ENCODE measurements around the gene GLS. TPM values are rescaled to one million over a fixed set of nuclear protein-coding genes. Genes with fewer than 3 reads are reported as not detected.
"Not testable (repeated sequence)": the region's sequence is repeated elsewhere in the genome, so short reads cannot be mapped to it uniquely, and the experiment has no call there.

The GLS gene
- polyA plus RNA-seq (ENCODE audit: insufficient read length), result 370 TPM
- long read RNA-seq, donor 1, full-length matches to known transcripts, result 53 of 93 reads
- long read RNA-seq, donor 1, partial matches to known transcripts, result 26 of 93 reads
- long read RNA-seq, donor 1, other reads (novel, unspliced or antisense), result 14 of 93 reads
- long read RNA-seq, donor 2, full-length matches to known transcripts, result 37 of 71 reads
- long read RNA-seq, donor 2, partial matches to known transcripts, result 14 of 71 reads
- long read RNA-seq, donor 2, other reads (novel, unspliced or antisense), result 20 of 71 reads
- long read RNA-seq, donor 3, full-length matches to known transcripts, result 37 of 57 reads
- long read RNA-seq, donor 3, partial matches to known transcripts, result 20 of 57 reads
- long read RNA-seq, donor 3, other reads (novel, unspliced or antisense), result 0 of 57 reads
- long read RNA-seq, donor 4, result 0 reads
- long read RNA-seq, donor 5, full-length matches to known transcripts, result 55 of 134 reads
- long read RNA-seq, donor 5, partial matches to known transcripts, result 56 of 134 reads
- long read RNA-seq, donor 5, other reads (novel, unspliced or antisense), result 23 of 134 reads
- long read RNA-seq, donor 6, full-length matches to known transcripts, result 30 of 43 reads
- long read RNA-seq, donor 6, partial matches to known transcripts, result 13 of 43 reads
- long read RNA-seq, donor 6, other reads (novel, unspliced or antisense), result 0 of 43 reads
- long read RNA-seq, donor 7, full-length matches to known transcripts, result 39 of 124 reads
- long read RNA-seq, donor 7, partial matches to known transcripts, result 63 of 124 reads
- long read RNA-seq, donor 7, other reads (novel, unspliced or antisense), result 22 of 124 reads
- long read RNA-seq, donor 8, full-length matches to known transcripts, result 18 of 18 reads
- long read RNA-seq, donor 8, partial matches to known transcripts, result 0 of 18 reads
- long read RNA-seq, donor 8, other reads (novel, unspliced or antisense), result 0 of 18 reads

GRCh38 chr2:190880378-190881083, at the start of gene GLS:
Gene GLS, plus strand, starts transcription at chr2:190880821. Its CDS starts 264 bp downstream, at chr2:190881085.
- DNase-seq, result peak; percentile 97

GRCh38 chr2:190831941-190832340, 48.7 kb upstream of the GLS start:
- no peak for DNase-seq

DNA sequence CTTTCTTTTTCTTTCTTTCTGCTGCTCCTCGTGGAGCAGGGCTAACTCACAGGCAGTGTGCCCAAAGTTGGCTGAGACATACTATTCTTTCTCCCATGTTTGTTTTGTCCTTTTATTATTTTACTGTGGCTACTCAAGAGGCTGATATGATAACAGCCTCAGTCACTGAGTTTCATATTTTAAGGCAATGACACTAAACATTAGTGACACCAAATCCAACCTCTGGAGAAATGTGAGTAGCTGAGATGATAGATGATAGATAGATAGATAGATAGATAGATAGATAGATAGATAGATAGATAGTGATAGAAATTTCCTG, 45.8 kb upstream of the GLS start:
- no peak for DNase-seq

DNA sequence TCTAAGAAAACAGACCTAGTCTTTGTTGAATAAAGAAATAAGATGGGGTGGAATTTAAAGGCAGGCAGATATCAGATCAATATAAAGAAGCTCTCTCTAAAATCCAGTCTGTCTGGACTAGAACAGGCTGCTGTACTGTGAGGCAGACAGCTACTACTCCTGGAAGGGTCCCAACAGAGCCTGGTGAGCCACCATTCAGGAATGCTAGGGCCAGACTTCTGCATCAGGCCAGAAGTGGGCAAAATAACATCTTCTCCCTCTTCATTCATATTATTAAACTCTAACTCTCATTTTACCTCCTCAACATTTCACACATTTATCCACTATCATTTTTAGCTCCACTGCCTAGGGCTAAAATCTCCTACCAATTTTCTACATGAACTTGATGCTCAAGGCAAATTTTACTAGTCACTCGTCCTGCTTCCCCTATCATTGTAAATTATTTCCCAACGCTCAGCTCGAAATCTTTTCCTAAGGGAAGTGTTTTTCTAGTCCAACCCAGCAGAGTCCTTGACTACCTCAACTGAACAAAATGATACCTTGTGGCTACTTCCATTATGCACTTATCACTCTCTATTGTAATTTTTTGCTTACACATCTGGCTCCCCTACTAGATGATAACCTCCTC, 45.2 kb upstream of the GLS start:
- no peak for DNase-seq

- DNase-seq, result no peak
Measured at GRCh38 chr2:190836767-190837166, 43.9 kb upstream of the GLS start.

DNA sequence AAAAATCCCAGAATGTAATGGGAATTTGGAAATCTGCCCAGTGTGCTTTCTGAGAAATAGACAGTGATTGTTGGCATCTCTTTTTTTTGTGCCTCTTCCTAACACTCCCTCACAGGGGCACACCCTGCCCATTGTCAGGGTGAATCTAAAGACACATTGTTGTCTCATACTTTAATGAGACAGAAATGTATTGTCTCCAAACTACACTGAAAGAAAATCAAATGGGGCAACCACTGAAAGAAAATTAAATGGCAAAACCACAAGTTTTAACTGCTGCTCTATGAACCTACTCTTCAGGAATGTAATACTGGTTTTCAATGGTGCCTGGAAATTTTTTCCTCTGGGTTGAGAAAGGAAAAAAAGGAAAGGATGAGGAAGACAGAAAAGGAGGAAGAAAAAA, 43.2 kb upstream of the GLS start:
- DNase-seq, result no peak

DNA sequence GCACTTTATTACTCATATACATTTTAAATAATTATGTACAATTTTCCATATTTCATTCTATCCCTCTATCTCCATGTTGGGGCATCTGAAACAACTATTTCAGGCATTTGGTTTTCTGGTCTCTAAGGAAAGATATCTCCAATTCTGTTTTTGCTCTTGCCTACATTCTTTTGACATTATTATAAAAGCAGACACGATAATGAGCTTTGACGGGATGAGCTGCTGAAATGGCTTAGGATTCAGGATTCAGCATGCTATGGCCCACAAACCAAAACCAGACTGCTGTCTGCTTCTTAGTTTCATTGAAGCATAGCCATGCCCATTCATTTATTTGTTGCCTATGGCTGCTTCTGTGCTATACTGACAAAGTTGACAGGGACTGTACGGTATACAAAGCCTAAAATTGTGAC, 42.7 kb upstream of the GLS start:
- DNase-seq, result no peak

DNA sequence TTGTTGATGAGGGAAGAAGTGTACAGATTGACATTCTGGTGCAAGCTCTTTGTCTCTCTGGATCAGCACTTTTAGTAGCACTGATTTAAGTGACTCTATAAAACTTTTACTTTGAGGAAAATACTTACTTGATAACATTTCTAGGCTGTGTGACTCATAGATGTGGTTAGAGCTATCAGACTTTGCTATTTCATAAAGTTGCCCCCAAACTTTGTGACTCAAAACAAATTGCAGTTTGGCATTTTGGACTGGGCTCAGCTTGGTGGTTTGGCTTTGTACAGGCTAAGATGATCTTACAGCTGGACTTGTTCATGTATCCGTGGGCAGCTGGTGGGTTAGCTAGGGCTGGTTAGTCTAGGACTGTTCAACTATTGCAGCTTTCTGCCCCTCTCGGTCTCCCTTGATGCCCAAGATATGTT, 42.1 kb upstream of the GLS start:
- DNase-seq, result no peak

DNA sequence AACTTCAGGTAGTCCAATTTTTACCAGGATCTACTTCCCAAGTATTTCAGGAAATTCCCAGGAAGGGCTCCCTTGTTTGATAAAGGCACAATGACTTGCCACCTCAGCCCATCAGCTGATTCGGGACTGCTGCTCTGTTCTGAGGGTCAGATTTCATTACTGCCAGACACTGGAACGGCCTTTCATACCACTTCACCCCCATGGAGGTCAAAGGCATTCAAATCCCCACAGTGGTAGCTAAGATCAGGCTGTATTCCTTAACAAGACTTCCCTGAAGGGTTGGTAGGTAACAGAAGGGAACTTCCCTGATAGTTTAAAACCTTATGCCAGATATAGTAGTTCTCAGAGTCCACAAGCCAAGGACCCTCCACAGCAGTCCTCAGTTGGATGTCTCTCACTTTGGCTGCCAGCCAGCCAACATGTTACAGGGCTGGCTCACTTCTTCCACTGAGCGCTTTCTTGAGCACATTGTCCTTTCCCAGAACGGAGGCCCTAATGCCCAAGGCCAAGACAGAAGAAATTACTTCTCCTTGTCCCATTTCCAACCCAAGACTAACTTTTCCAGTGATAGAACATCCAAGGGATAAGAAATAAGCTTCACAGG, 40.0 kb upstream of the GLS start:
- DNase-seq, result no peak

DNA sequence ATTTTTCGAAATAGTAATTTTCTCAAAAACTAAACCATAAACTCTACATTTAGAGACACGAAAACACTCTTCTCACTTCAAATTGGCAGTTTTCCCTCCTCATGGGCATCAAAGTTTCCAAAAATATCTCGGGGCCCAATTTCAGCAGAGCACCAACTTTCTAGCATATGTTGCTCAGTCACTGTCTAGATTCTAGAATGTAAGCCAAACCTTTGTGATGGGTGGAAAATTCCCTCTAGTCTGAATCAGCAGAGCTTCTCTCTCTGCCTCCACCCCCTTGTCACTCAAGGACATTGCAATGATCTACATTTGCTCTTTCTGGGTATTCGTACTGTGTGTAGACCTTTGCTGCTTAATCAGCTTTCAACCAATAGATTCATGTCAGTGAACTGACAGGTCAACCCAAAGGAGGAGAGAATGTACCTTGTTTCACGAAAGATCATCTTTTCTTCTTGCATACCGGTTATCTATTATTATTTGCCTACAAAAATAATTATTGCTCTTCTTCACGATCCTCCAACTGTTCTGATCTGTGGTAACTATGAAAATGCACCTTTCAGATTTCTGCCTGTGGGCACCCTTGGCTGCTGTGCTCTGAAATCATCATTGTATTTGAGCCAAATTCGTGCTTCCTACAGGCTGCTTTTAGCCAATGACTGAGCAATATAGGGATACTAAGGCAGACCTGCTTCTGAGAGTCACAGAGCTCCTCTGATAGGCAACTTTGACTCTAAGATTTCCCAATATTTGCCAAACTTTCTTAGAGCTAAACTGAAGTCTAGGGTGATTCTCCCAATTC, 38.7 kb upstream of the GLS start:
- DNase-seq, result no peak

GRCh38 chr2:190842606-190843104, 38.0 kb upstream of the GLS start:
- DNase-seq, result no peak

GRCh38 chr2:190843890-190844699, 36.5 kb upstream of the GLS start:
- no peak for DNase-seq

GRCh38 chr2:190844700-190845401, 35.8 kb upstream of the GLS start:
- DNase-seq, result no peak

GRCh38 chr2:190846746-190847145, 33.9 kb upstream of the GLS start:
- no peak for DNase-seq

GRCh38 chr2:190847504-190848081, 33.0 kb upstream of the GLS start:
- no peak for DNase-seq

DNA sequence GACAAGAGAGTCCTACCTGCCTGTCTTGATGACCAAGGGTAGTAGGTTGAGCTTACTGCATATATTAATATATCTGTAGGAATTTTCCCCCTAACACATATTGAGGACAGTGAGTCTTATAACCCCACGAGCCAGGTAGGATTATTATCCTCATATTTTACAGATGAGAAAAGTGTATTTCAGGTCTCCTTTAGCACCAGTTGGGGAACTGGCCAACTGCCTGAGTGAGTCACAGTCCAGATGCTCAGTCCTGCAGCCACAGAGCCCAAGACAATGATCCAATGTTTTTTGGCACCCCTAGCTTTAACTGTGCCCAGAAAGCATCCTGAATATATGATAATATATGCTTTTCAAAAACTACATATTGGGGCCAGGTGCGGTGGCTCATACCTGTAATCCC, 30.8 kb upstream of the GLS start:
- no peak for DNase-seq

- DNase-seq, result not testable (repeated sequence)
Measured at GRCh38 chr2:190853022-190853421, 27.6 kb upstream of the GLS start.

DNA sequence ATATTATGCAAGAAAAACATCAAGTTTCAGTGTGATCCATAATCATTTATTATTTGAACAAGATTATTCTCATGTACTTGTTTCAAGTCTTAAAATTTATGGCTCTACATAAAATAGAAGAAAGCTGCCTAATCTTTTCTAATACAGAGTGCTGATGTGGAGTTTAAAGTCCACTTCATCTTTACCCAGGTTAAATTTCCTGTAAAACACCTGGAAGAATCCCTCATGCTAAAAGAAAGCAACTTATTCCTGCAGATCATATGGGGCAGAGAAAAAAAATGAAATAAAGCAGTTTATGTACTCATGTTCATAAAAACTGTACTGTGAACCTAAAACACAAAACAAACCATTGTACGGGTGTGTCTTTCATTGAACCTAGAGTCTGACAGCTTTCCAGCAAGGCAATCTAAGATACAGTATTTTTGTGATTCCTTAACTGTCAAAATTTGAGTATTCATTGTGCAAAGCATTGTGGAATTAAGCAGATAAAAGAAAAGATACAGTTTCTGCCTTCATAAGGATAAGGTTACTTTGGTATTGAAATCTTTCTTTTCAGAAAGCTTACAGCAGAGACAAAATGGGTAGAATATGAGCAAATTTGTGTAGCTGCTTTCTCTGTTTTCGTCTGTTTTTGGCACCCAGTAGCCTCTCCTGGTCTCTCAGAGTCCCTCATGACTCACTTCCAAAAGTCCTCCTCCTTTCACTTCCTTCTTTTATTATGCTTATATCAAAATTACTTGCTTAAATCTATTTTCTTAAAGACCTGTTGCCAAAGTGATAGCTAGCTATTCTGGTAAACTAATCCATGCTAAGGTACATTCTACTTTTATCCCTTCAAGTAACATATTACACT, 26.9 kb upstream of the GLS start:
- DNase-seq, result no peak
